Measurements from ENCODE around the gene VWA3B. TPM values are rescaled to one million over a fixed set of nuclear protein-coding genes. Genes with fewer than 3 reads are reported as not detected.
"Not testable (repeated sequence)": the region's sequence is repeated elsewhere in the genome, so short reads cannot be mapped to it uniquely, and the experiment has no call there.

VWA3B gene
- total RNA-seq, 1 donor from 2014 or later = under 0.01 TPM

- FAIRE-seq (no peak), DNase-seq (ENCODE audit: low spot score in 2 of 2) (no peak)
These were observed 2.7 kb upstream of the VWA3B start for GRCh38 chr2:98084151-98084868.

GRCh38 chr2:98084869-98085238 lies 2.1 kb upstream of the VWA3B start:
- DNase-seq (ENCODE audit: low spot score in 2 of 2) (no peak), FAIRE-seq (no peak)

DNA sequence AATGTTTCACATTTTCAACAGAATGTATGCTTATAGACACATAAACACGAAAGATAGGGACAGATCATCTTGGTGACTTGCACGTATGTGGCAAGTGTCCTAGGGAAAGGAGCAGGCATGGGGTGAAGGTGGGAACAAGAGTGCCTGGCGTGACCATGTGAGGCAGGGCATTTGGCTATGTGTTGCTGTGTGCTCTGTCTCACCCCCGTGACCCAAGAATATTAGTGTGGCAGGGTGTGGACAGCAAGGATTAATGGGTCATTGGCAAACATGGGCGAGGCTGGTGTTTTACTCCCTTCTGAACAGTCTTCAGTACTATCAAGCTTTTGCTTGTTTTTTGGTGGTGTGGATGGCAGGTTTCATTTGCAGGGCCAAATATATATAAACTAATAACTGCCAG lies 1.3 kb upstream of the VWA3B start:
- FAIRE-seq (no peak), DNase-seq (ENCODE audit: low spot score in 2 of 2) (no peak)

- DNase-seq (ENCODE audit: low spot score in 2 of 2) (no peak), FAIRE-seq (no peak)
These were observed 567 bp downstream of the VWA3B start for GRCh38 chr2:98087447-98088020.

- FAIRE-seq = no peak
- DNase-seq (ENCODE audit: low spot score in 2 of 2) = no peak
These were observed 1.3 kb downstream of the VWA3B start for GRCh38 chr2:98088261-98088660.

GRCh38 chr2:98089941-98090340 lies 3.0 kb downstream of the VWA3B start:
- DNase-seq (ENCODE audit: low spot score in 2 of 2) = no peak
- no peak for FAIRE-seq

- FAIRE-seq (no peak), DNase-seq (ENCODE audit: low spot score in 2 of 2) (no peak)
These were observed 4.0 kb downstream of the VWA3B start for GRCh38 chr2:98090951-98091350.

DNA sequence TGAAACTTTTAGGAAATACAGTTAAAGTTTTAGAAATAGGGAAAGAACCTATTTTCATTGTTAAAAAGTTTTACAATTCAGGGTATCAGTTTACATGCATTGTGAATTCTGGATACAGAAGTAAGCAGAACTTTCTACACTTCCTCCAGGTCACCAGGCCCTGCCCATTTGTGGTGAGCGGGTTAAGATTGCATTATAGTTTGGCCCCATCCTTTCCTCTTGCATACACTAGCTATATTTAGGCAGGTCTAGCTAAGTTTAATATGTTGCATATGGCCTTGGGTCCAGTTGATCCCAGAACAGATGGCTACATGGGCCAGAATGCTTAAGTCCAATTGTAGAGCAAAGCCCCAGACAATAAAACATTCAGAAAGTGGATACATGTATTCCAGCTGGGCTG lies 4.8 kb downstream of the VWA3B start:
- no peak for FAIRE-seq
- no peak for DNase-seq (ENCODE audit: low spot score in 2 of 2)

DNA sequence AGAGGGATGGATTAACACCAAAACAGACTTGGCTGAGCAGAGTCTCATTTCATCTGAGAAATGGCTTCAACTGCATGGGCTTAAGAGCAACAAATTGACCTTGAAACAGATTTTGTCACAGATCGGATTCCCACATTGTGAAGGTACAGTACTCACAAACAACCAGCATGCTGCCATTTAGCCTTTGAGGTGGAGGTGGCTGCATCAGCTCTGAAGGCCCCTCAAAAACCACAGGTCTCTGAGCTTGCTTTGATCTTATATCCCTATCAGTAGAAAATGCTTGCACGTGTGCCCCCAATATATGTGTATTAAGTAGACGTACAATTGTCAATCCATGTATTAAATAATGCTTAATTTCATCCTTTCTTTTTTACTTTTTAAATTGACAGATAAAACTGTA lies 6.2 kb downstream of the VWA3B start:
- FAIRE-seq = no peak
- no peak for DNase-seq (ENCODE audit: low spot score in 2 of 2)

DNA sequence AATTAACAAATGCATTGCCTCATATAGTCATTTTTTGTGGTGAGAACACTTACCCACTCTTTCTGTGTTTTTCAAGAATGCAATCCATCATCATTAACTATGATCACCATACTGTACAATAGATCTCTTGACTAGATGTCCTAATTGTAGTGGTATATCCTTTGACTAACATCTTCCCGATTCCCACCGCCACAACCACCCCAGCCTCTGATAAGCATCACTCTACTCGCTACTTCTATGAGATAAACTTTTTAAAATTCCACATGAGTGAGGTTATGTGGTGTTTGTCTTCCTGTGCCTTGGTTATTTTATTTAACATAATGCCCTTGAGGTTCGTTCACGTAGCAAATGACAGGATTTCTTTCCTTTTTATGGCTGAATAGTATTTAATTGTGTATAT lies 6.6 kb downstream of the VWA3B start:
- DNase-seq (ENCODE audit: low spot score in 2 of 2) = no peak
- FAIRE-seq = no peak

- no peak for FAIRE-seq
These were observed 13.2 kb downstream of the VWA3B start for GRCh38 chr2:98099939-98100743.

DNA sequence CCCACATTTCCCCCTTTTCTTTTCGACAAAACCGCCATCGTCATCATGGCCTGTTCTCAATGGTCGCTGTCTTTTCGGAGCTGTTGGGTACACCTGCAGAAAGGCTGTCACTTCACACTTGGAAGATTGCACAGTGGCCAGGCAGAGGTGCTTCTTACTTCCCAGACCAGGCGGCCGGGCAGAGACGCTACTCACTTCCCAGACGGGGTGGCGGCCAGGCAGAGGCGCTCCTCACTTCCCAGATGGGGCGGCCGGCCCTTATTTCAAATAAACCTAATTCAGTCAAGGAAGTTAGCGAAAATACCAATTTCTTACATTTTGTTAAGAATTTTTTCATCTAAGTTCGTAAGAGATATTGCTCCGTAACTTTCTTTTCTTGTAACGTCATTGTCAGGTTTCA lies 15.3 kb downstream of the VWA3B start:
- not testable (repeated sequence) for DNase-seq (ENCODE audit: low spot score in 2 of 2)

More at GRCh38 chr2:98099939-98100743, 13.2 kb downstream of the VWA3B start:
- no peak for DNase-seq (ENCODE audit: low spot score in 2 of 2)

GRCh38 chr2:98102878-98103277 lies 15.9 kb downstream of the VWA3B start:
- no peak for FAIRE-seq
- no peak for DNase-seq (ENCODE audit: low spot score in 2 of 2)

More for the DNA sequence above, 15.3 kb downstream of the VWA3B start:
- FAIRE-seq = not testable (repeated sequence)

- DNase-seq (ENCODE audit: low spot score in 2 of 2) = no peak
- FAIRE-seq = no peak
These were observed 21.1 kb downstream of the VWA3B start for GRCh38 chr2:98108110-98108509.

GRCh38 chr2:98110741-98111140 lies 23.8 kb downstream of the VWA3B start:
- FAIRE-seq (no peak), DNase-seq (ENCODE audit: low spot score in 2 of 2) (no peak)

DNA sequence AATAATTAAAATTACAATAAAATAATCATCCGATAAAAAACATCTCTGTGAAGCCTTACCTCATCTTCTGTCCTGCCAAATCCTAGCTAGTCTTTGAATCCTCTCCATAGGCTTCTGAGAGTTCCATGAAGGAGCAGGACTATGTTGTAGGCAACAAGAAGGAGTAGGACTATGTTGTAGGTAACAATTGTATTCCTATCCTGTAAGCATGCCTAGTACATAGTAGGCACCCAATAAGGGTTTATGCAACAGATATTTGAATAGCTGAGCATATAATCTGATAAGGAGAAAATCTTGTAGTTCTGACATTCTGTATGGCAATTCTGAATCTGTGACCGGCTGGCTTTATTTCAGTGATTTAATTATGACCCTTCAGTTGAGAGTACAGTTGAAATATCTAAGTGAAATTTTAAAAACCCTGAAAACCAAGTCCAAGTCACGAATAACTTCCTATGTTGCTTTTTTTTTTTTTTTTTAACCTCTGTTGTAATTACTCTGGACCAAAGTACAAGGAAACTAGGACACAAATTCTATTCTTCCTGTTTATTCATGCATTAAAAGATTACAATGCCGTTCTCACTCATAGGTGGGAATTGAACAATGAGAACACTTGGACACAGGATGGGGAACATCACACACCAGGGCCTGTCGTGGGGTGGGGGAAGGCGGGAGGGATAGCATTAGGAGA lies 27.8 kb downstream of the VWA3B start:
- FAIRE-seq (no peak), DNase-seq (ENCODE audit: low spot score in 2 of 2) (no peak)

DNA sequence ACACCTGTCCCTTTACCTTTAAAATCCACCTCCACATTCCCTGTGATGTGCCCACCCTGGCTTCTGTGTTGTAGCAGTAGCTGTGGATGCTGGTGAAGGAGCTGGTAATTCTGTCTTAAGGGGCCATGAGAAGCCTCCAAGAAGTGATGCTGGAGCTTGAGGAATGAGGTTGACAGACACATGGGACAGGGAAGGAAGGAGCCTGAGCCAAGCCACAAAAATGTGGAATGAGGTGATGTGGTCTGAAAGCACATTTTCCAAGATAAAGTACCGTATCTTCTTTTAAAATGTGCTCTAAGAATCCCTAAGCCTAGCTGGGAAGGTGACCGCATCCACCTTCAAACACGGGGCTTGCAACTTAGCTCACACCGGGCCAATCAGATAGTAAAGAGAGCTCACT lies 31.2 kb downstream of the VWA3B start:
- FAIRE-seq (no peak), DNase-seq (ENCODE audit: low spot score in 2 of 2) (no peak)

DNA sequence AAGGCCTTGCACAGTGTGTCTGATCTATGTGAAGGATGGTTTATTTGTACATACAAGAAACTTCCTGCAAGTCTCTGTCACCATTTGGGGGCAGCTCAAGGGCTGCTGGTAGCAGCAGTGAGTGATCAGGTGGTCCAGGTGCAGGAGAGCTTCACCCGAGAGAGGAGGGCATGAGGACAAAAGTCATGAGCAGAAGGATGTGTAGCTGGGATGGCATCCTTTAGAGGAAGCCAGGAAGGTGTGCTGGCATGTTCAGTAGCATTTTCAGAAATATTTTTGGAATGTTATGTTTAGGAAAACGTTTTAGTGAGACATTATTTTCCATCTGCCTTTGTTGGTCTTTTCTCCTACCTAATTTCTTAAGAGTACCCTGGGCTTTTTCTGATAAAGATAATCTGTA lies 31.9 kb downstream of the VWA3B start:
- DNase-seq (ENCODE audit: low spot score in 2 of 2) (no peak), FAIRE-seq (no peak)

- FAIRE-seq (no peak), DNase-seq (ENCODE audit: low spot score in 2 of 2) (no peak)
These were observed 34.2 kb downstream of the VWA3B start for GRCh38 chr2:98121149-98121548.

GRCh38 chr2:98122524-98122923 lies 35.6 kb downstream of the VWA3B start:
- FAIRE-seq (no peak), DNase-seq (ENCODE audit: low spot score in 2 of 2) (no peak)

DNA sequence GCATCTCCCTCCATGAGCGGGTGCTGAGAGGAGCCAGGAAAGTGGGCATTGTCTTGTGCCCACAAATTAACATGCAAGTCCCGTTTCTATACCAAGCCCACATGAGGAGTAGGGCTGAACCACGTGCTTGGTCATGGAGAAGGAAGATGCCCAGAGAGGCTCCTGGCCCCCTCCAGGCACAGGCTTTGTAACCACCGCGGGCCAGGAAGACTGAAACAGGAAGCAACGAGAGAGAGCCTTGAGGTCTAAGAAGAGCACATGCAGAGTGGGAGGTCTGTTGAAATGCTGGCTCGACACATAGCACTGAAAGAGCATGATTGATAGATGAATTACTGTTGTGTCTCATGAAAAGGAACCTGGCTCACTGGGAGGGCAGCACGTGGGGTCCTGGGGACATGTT lies 36.3 kb downstream of the VWA3B start:
- no peak for DNase-seq (ENCODE audit: low spot score in 2 of 2)
- FAIRE-seq = no peak

All from frontal cortex (tissue), 4 donors.